Measurements from ENCODE around the gene LCE6A.

- TF ChIP-seq FOXM1 (IDR thresholded peaks at IDR 0.05; ENCODE audit: low read depth) (no peak), GABPA (IDR thresholded peaks at IDR 0.05; ENCODE audit: low read depth) (no peak), POLR2AphosphoS5 (IDR thresholded peaks at IDR 0.05; ENCODE audit: low read depth, low read length) (no peak), EP300 (IDR thresholded peaks at IDR 0.05; ENCODE audit: borderline replicate concordance in 1 of 2, low read depth in 1 of 2, low read length in 1 of 2) (no peak)
- TF ChIP-seq, protein P1, sequence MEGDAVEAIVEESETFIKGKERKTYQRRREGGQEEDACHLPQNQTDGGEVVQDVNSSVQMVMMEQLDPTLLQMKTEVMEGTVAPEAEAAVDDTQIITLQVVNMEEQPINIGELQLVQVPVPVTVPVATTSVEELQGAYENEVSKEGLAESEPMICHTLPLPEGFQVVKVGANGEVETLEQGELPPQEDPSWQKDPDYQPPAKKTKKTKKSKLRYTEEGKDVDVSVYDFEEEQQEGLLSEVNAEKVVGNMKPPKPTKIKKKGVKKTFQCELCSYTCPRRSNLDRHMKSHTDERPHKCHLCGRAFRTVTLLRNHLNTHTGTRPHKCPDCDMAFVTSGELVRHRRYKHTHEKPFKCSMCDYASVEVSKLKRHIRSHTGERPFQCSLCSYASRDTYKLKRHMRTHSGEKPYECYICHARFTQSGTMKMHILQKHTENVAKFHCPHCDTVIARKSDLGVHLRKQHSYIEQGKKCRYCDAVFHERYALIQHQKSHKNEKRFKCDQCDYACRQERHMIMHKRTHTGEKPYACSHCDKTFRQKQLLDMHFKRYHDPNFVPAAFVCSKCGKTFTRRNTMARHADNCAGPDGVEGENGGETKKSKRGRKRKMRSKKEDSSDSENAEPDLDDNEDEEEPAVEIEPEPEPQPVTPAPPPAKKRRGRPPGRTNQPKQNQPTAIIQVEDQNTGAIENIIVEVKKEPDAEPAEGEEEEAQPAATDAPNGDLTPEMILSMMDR (IDR thresholded peaks at IDR 0.05), result no peak
These were observed 25.3 kb upstream of the LCE6A start for GRCh38 chr1:152817309-152817708.
